Effector memory CD4-positive, alpha-beta T cell (primary cell): ENCODE measurements around the gene IFTAP.

ENCODE experiments used
- DNase-seq, 3 donors: peaks; one replicate each; pipeline ENCODE4 v3.0.0-alpha.2; 2020
- H3K27ac ChIP-seq: 2 replicates; pipeline ENCODE4 v1.7.0; 2013; ENCODE audit warnings: mild to moderate bottlenecking, low read length, moderate library complexity; ENCODE audit not compliant: insufficient read depth, poor library complexity, severe bottlenecking
- H3K27me3 ChIP-seq: replicated peaks from 2 replicates; pipeline ENCODE4 v1.7.0; 2013; ENCODE audit warnings: mild to moderate bottlenecking, low read length; ENCODE audit not compliant: insufficient read depth, control insufficient read depth, poor library complexity, severe bottlenecking
- H3K36me3 ChIP-seq: 2 replicates; pipeline ENCODE4 v1.7.0; 2013; ENCODE audit warnings: mild to moderate bottlenecking, low read length, moderate library complexity; ENCODE audit not compliant: control insufficient read depth, insufficient read depth
- H3K4me1 ChIP-seq: 2 replicates; pipeline ENCODE4 v1.7.0; 2013; ENCODE audit warnings: low read length, mild to moderate bottlenecking; ENCODE audit not compliant: control insufficient read depth, insufficient read depth, poor library complexity, severe bottlenecking
- H3K4me3 ChIP-seq: 2 replicates; pipeline ENCODE4 v1.7.0; 2013; ENCODE audit warnings: low read length, low read depth, mild to moderate bottlenecking; ENCODE audit not compliant: insufficient read depth, poor library complexity, severe bottlenecking
- H3K9me3 ChIP-seq: 2 replicates; pipeline ENCODE4 v1.7.0; 2013; ENCODE audit warnings: mild to moderate bottlenecking, low read length, moderate library complexity; ENCODE audit not compliant: control insufficient read depth

The IFTAP gene

DNA sequence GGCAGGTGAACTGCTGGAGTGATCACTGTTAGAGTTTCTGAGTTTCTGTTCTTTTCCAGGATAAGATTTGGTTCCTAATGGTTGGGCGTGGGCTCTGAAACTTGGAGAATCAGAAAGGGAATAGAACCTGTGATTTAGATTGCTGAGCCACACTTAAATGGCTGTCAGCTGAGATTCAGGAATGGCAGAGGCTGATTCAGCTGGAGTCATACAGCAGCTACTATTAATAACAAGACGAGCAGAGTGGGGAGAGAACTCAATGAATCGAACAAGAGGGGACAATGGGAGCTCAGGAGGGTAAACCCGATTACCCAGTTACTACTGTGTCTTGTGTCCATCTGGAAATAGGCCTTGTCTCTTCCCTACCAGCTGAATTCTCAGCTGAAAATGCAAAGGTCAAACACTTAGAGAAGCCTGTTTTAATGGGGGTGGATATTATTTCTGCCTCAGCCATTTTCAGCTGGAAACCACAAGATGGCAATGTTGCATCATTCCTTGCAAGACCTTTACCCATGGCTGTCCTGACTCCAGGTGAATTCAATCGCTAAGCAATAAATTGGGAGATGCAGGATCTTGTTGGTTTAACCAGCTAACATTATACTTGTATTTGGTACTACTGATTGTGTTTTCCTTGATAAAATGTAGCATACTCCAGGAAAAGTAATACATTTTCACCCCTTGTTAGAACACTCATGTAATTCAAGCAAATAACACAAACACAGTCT is 108.2 kb downstream of the IFTAP start:
- Histone ChIP-seq H3K4me1 (no peaks in the 10 kb centered on the region), H3K9me3 (no peaks in the 10 kb centered on the region), H3K27me3 (no peaks in the 10 kb centered on the region), H3K36me3 (no peaks in the 10 kb centered on the region), H3K27ac (no peak overlapping the region), H3K4me3 (no peak overlapping the region)
- DNase-seq = no peak

DNA sequence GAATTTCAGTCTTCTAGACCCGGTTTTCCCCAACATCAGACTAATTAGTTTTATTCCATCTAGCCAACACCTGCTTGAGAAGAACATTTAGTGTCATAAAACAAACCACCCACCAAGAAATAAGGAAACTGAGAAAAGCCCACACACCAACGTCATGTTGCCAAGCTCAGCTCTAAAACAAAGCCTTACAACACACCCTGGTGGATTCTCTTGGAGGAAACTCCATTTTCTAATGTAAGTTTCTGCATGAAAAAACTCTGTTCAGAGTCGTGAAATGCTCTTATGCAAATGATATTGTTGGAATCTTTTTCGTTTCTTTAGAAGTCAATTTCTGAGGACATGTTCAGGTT is 108.7 kb downstream of the IFTAP start:
- Histone ChIP-seq H3K27me3 (no peaks in the 10 kb centered on the region), H3K27ac (no peak overlapping the region), H3K4me3 (no peak overlapping the region), H3K4me1 (no peaks in the 10 kb centered on the region), H3K36me3 (no peaks in the 10 kb centered on the region), H3K9me3 (no peaks in the 10 kb centered on the region)
- no peak for DNase-seq
